Sigmoid colon (tissue), 4 donors: ENCODE results near the gene SIDT1.

Experiments used
- EP300 ChIP-seq, 4 donors: sonication (generic); formaldehyde crosslinking; IDR thresholded peaks; one replicate each; pipeline ENCODE4 v1.6.1; 2017; ENCODE audit warnings: antibody characterized with exemption in 4 of 4
- POLR2A ChIP-seq, 2 donors: fragments of 450-650 bp; IDR thresholded peaks; one replicate each; pipeline ENCODE4 v1.6.1; 2016; ENCODE audit warnings: antibody characterized with exemption in 2 of 2, mild to moderate bottlenecking in 2 of 2, moderate library complexity in 2 of 2
- TF ChIP-seq, protein P1 (sequence below), 4 experiments: fragments of 450-650 bp in 3 of 4; fragments of 200-600 bp in 1 of 4; IDR thresholded peaks; one replicate each; pipeline ENCODE4 v1.5.1; 2016 to 2019; ENCODE audit warnings: antibody characterized with exemption in 4 of 4, mild to moderate bottlenecking in 3 of 4, moderate library complexity in 2 of 4

DNA sequence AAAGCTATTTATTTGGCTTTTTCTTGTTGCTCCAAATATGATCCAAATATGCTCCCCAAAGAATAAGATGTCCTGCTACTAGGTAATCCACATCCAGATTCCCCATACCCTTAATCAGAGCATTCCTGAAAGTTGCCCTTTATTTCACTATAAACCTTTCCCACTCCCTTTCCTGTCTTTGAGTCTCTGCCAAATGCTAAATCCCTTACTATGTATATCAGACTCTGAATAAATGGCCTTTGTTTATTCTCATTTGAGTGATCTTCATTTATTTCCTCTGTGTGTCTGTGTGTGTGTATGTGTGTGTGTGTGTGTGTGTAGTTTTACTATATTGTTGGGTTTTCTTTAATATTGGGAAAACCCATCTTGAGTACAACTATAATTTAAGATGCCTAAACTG is 10.4 kb upstream of the SIDT1 start:
- TF ChIP-seq, protein P1, sequence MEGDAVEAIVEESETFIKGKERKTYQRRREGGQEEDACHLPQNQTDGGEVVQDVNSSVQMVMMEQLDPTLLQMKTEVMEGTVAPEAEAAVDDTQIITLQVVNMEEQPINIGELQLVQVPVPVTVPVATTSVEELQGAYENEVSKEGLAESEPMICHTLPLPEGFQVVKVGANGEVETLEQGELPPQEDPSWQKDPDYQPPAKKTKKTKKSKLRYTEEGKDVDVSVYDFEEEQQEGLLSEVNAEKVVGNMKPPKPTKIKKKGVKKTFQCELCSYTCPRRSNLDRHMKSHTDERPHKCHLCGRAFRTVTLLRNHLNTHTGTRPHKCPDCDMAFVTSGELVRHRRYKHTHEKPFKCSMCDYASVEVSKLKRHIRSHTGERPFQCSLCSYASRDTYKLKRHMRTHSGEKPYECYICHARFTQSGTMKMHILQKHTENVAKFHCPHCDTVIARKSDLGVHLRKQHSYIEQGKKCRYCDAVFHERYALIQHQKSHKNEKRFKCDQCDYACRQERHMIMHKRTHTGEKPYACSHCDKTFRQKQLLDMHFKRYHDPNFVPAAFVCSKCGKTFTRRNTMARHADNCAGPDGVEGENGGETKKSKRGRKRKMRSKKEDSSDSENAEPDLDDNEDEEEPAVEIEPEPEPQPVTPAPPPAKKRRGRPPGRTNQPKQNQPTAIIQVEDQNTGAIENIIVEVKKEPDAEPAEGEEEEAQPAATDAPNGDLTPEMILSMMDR (IDR thresholded peaks at IDR 0.05): no peak
- TF ChIP-seq POLR2A (IDR thresholded peaks at IDR 0.05) (no peak), EP300 (IDR thresholded peaks at IDR 0.05) (no peak)
